ENCODE measurements around the gene ZBP1.

The ZBP1 gene

GRCh38 chr20:57605045-57605444 lies 15.2 kb downstream of the ZBP1 start:
- in situ Hi-C loops (cut with MboI; ENCODE audit: low sequenced_read_pairs), result loop anchor here (25.0 kb wide), 2 partner anchors 218 to 582 kb away; partner anchors contain the start of gene RBM38

- in situ Hi-C loops (cut with MboI; ENCODE audit: low sequenced_read_pairs), result loop anchor here (25.0 kb wide), 2 partner anchors 216 to 584 kb away; partner anchors contain the start of gene RBM38
Observed at GRCh38 chr20:57603120-57603519, 17.1 kb downstream of the ZBP1 start.

GRCh38 chr20:57601737-57602136 lies 18.5 kb downstream of the ZBP1 start:
- in situ Hi-C loops (cut with MboI; ENCODE audit: low sequenced_read_pairs), result loop anchor here (25.0 kb wide), 2 partner anchors 214 to 586 kb away; partner anchors contain the start of gene RBM38

GRCh38 chr20:57601211-57601570 lies 19.0 kb downstream of the ZBP1 start:
- in situ Hi-C loops (cut with MboI; ENCODE audit: low sequenced_read_pairs), result loop anchor here (25.0 kb wide), 2 partner anchors 214 to 586 kb away; partner anchors contain the start of gene RBM38

- in situ Hi-C loops (cut with MboI; ENCODE audit: low sequenced_read_pairs), result loop anchor here (25.0 kb wide), 2 partner anchors 213 to 587 kb away; partner anchors contain the start of gene RBM38
Observed at GRCh38 chr20:57600320-57601210, 19.7 kb downstream of the ZBP1 start.

- in situ Hi-C loops (cut with MboI; ENCODE audit: low sequenced_read_pairs), result loop anchor here (10.0 kb wide), 1 partner anchor 514 kb away; no protein-coding TSS in a partner anchor
Observed at GRCh38 chr20:57598491-57598890, 21.7 kb downstream of the ZBP1 start.

- in situ Hi-C loops (cut with MboI; ENCODE audit: low sequenced_read_pairs), result loop anchor here (10.0 kb wide), 1 partner anchor 513 kb away; no protein-coding TSS in a partner anchor
Observed at GRCh38 chr20:57598060-57598459, 22.2 kb downstream of the ZBP1 start.

- in situ Hi-C loops (cut with MboI; ENCODE audit: low sequenced_read_pairs), result loop anchor here (10.0 kb wide), 1 partner anchor 512 kb away; no protein-coding TSS in a partner anchor
Observed at GRCh38 chr20:57596998-57597939, 23.0 kb downstream of the ZBP1 start.

GRCh38 chr20:57596358-57596757 lies 23.9 kb downstream of the ZBP1 start:
- in situ Hi-C loops (cut with MboI; ENCODE audit: low sequenced_read_pairs), result loop anchor here (10.0 kb wide), 1 partner anchor 512 kb away; no protein-coding TSS in a partner anchor

GRCh38 chr20:57595041-57596030 lies 24.9 kb downstream of the ZBP1 start:
- in situ Hi-C loops (cut with MboI; ENCODE audit: low sequenced_read_pairs), result loop anchor here (10.0 kb wide), 1 partner anchor 511 kb away; no protein-coding TSS in a partner anchor

- in situ Hi-C loops (cut with MboI; ENCODE audit: low sequenced_read_pairs), result loop anchor here (5.0 to 10.0 kb wide), 2 partner anchors 82 to 510 kb away; no protein-coding TSS in a partner anchor
Observed at GRCh38 chr20:57594092-57594951, 25.9 kb downstream of the ZBP1 start.

GRCh38 chr20:57593134-57593886 lies 26.9 kb downstream of the ZBP1 start:
- in situ Hi-C loops (cut with MboI; ENCODE audit: low sequenced_read_pairs), result loop anchor here (5.0 to 10.0 kb wide), 2 partner anchors 81 to 509 kb away; no protein-coding TSS in a partner anchor

- in situ Hi-C loops (cut with MboI; ENCODE audit: low sequenced_read_pairs), result loop anchor here (5.0 to 10.0 kb wide), 2 partner anchors 80 to 508 kb away; no protein-coding TSS in a partner anchor
Observed at GRCh38 chr20:57592263-57593092, 27.7 kb downstream of the ZBP1 start.

- in situ Hi-C loops (cut with MboI; ENCODE audit: low sequenced_read_pairs), result loop anchor here (5.0 to 10.0 kb wide), 2 partner anchors 79 to 507 kb away; no protein-coding TSS in a partner anchor
Observed at GRCh38 chr20:57591289-57592229, 28.7 kb downstream of the ZBP1 start.

- in situ Hi-C loops (cut with MboI; ENCODE audit: low sequenced_read_pairs), result loop anchor here (5.0 to 10.0 kb wide), 2 partner anchors 78 to 506 kb away; no protein-coding TSS in a partner anchor
Observed at GRCh38 chr20:57590485-57591288, 29.5 kb downstream of the ZBP1 start.
